PC-3 (cell line): ENCODE measurements around the gene TOR1B. TPM values are rescaled to one million over a fixed set of nuclear protein-coding genes. Genes with fewer than 3 reads are reported as not detected.

Source experiments
- ATAC-seq: fragments of 200-7000 bp; cut with Tn5 transposase; 2 replicates; pipeline ENCODE4 v1.9.1; 2020; ENCODE audit warnings: mild to moderate bottlenecking, moderate library complexity
- BruUV-seq: library from RNA; stranded (reverse); fragments of 400-500 nt; replicated peaks from 2 replicates; lab custom pipeline; 2021; lab: Mats Ljungman, UMichigan
- CTCF ChIA-PET: fragments of 300-600 bp; sonication (Branson Sonifier 250); formaldehyde crosslinking; loops from one replicate; lab custom pipeline; 2022; ENCODE audit warnings: antibody characterized with exemption; lab: Charles Lee
- POLR2A ChIA-PET: fragments of 300-600 bp; sonication (Branson Sonifier 250); formaldehyde crosslinking; loops from one replicate; lab custom pipeline; 2022; ENCODE audit warnings: antibody characterized with exemption; ENCODE audit not compliant: unreplicated experiment; lab: Charles Lee
- DNase-seq: peaks from one replicate; pipeline ENCODE4 v3.0.0-alpha.2; 2015
- H2AFZ ChIP-seq: fragments of 300-600 bp; sonication (generic); 2 replicates; pipeline ENCODE4 v1.6.0; 2016; ENCODE audit warnings: antibody characterized with exemption, low read length
- H3F3A ChIP-seq: fragments of 300-600 bp; sonication (generic); one replicate; pipeline ENCODE4 v1.6.0; 2017; ENCODE audit warnings: antibody characterized with exemption, low read length, control low read depth, mild to moderate bottlenecking; ENCODE audit not compliant: unreplicated experiment
- H3K27ac ChIP-seq: fragments of 300-600 bp; sonication (generic); 2 replicates; pipeline ENCODE4 v1.5.1; 2016; ENCODE audit warnings: mild to moderate bottlenecking, low read length
- H3K27me3 ChIP-seq: fragments of 300-600 bp; sonication (generic); 2 replicates; pipeline ENCODE4 v1.6.1; 2016; ENCODE audit warnings: low read length, mixed read lengths
- H3K36me3 ChIP-seq: fragments of 300-600 bp; sonication (generic); 2 replicates; pipeline ENCODE4 v1.6.1; 2016; ENCODE audit warnings: low read depth, mixed run types, low read length, mixed read lengths
- H3K4me1 ChIP-seq: fragments of 300-600 bp; sonication (generic); 2 replicates; pipeline ENCODE4 v1.5.1; 2016; ENCODE audit warnings: low read length; ENCODE audit not compliant: insufficient read depth
- H3K4me2 ChIP-seq: fragments of 300-600 bp; sonication (generic); 2 replicates; pipeline ENCODE4 v1.6.0; 2016; ENCODE audit warnings: low read length
- H3K4me3 ChIP-seq: fragments of 300-600 bp; sonication (generic); 2 replicates; pipeline ENCODE4 v1.5.1; 2016; ENCODE audit warnings: mild to moderate bottlenecking, low read length, mixed read lengths
- H3K79me2 ChIP-seq: fragments of 300-600 bp; sonication (generic); 2 replicates; pipeline ENCODE4 v1.6.1; 2017; ENCODE audit warnings: low read length, mixed read lengths
- H3K9ac ChIP-seq: fragments of 300-600 bp; sonication (generic); 2 replicates; pipeline ENCODE4 v1.6.0; 2016; ENCODE audit warnings: mild to moderate bottlenecking, low read length
- H3K9me2 ChIP-seq: fragments of 300-600 bp; sonication (generic); replicated peaks from 2 replicates; pipeline ENCODE4 v1.6.1; 2016; ENCODE audit warnings: mixed run types, low read length, mixed read lengths
- H3K9me3 ChIP-seq: fragments of 300-600 bp; sonication (generic); 2 replicates; pipeline ENCODE4 v1.6.1; 2016; ENCODE audit warnings: low read length, mixed read lengths
- H4K20me1 ChIP-seq: fragments of 300-600 bp; sonication (generic); 2 replicates; pipeline ENCODE4 v1.6.1; 2016; ENCODE audit warnings: low read length, mixed read lengths
- CTCF ChIP-seq: fragments of 300-600 bp; sonication (generic); conservative IDR thresholded peaks from 2 replicates; pipeline ENCODE4 v1.5.1; 2017; ENCODE audit warnings: antibody characterized with exemption, low read depth, mild to moderate bottlenecking, low read length
- EZH2 ChIP-seq: fragments of 300-600 bp; sonication (generic); IDR thresholded peaks from one replicate; pipeline ENCODE4 v1.6.1; 2017; ENCODE audit warnings: antibody characterized with exemption, mild to moderate bottlenecking, low read length; ENCODE audit not compliant: unreplicated experiment
- EZH2phosphoT487 ChIP-seq: fragments of 300-600 bp; sonication (generic); IDR thresholded peaks from 2 replicates; pipeline ENCODE4 v1.6.1; 2018; ENCODE audit warnings: mild to moderate bottlenecking, antibody characterized with exemption, low read length, borderline replicate concordance
- intact Hi-C: fragments of 100-400 bp; cut with micrococcal nuclease; formaldehyde crosslinking; loops from 2 replicates; pipeline ENCODE4 v1.9.0; 2023
- total RNA-seq: library from RNA; depleted of rRNA; stranded (reverse); fragments of >200 nt; gene quantifications from 2 replicates; pipeline ENCODE4 v1.2.3, GENCODE V29; 2014

The TOR1B gene
- total RNA-seq, 1 experiment from 2014 or later: 12.8 TPM

GRCh38 chr9:129779560-129780190 is 23.3 kb upstream of the TOR1B start:
- Histone ChIP-seq H3K27me3 (no peaks in the 10 kb centered on the region), H3K4me2 (no peak overlapping the region), H3K9me3 (no peaks in the 10 kb centered on the region), H3K36me3 (no peaks in the 10 kb centered on the region), H3K79me2 (no peaks in the 10 kb centered on the region), H3K9ac (no peak overlapping the region), H4K20me1 (no peaks in the 10 kb centered on the region), H3K9me2 (no peaks in the 10 kb centered on the region), H3F3A (no peaks in the 10 kb centered on the region), H3K27ac (no peak overlapping the region), H3K4me3 (no peak overlapping the region), H3K4me1 (peaks cover 20% of the 10 kb centered on the region), H2AFZ (no peak overlapping the region)
- BruUV-seq: no TSS peak
- DNase-seq (no peak), ATAC-seq (no peak)
- POLR2A ChIA-PET: no interaction called here
- TF ChIP-seq EZH2: no peak
- no peak for TF ChIP-seq EZH2phosphoT487
- no peak for TF ChIP-seq CTCF
- CTCF ChIA-PET: no interaction called here
- intact Hi-C loops: no loop called here

GRCh38 chr9:129781131-129781530 is 21.9 kb upstream of the TOR1B start:
- H2AFZ ChIP-seq: no peak overlapping the region
- no peaks in the 10 kb centered on the region for H3K27me3 ChIP-seq
- no peaks in the 10 kb centered on the region for H3K9me2 ChIP-seq
- ATAC-seq (no peak), DNase-seq (no peak)
- intact Hi-C loops: no loop called here
- no peaks in the 10 kb centered on the region for H3K36me3 ChIP-seq
- no peak overlapping the region for H3K4me2 ChIP-seq
- no TSS peak for BruUV-seq
- no peaks in the 10 kb centered on the region for H3F3A ChIP-seq
- H3K9ac ChIP-seq: no peak overlapping the region
- no peaks in the 10 kb centered on the region for H4K20me1 ChIP-seq
- H3K27ac ChIP-seq: no peak overlapping the region
- peaks cover 20% of the 10 kb centered on the region for H3K4me1 ChIP-seq
- H3K4me3 ChIP-seq: no peak overlapping the region
- H3K9me3 ChIP-seq: no peaks in the 10 kb centered on the region
- CTCF ChIA-PET: no interaction called here
- TF ChIP-seq EZH2phosphoT487: no peak
- TF ChIP-seq EZH2: no peak
- no peak for TF ChIP-seq CTCF
- POLR2A ChIA-PET: no interaction called here
- H3K79me2 ChIP-seq: no peaks in the 10 kb centered on the region

GRCh38 chr9:129781981-129782380 is 21.0 kb upstream of the TOR1B start:
- DNase-seq: no peak
- H3F3A ChIP-seq: no peaks in the 10 kb centered on the region
- no peak overlapping the region for H2AFZ ChIP-seq
- ATAC-seq: no peak
- H3K36me3 ChIP-seq: no peaks in the 10 kb centered on the region
- no peak overlapping the region for H3K4me2 ChIP-seq
- intact Hi-C loops: no loop called here
- H3K9ac ChIP-seq: no peak overlapping the region
- peaks cover 13% of the 10 kb centered on the region for H3K4me1 ChIP-seq
- H3K79me2 ChIP-seq: no peaks in the 10 kb centered on the region
- H3K27me3 ChIP-seq: no peaks in the 10 kb centered on the region
- H3K27ac ChIP-seq: no peak overlapping the region
- no peaks in the 10 kb centered on the region for H3K9me3 ChIP-seq
- no peaks in the 10 kb centered on the region for H4K20me1 ChIP-seq
- POLR2A ChIA-PET: no interaction called here
- CTCF ChIA-PET: no interaction called here
- BruUV-seq: no TSS peak
- no peaks in the 10 kb centered on the region for H3K9me2 ChIP-seq
- TF ChIP-seq EZH2phosphoT487 (no peak), CTCF (no peak), EZH2 (no peak)
- no peak overlapping the region for H3K4me3 ChIP-seq
